H9 (cell line): Measurements from ENCODE around the gene FAM120A. TPM values are rescaled to one million over a fixed set of nuclear protein-coding genes. Genes with fewer than 3 reads are reported as not detected.

Experiments used
- DNase-seq: peaks from one replicate; pipeline ENCODE4 v3.0.0-alpha.2; 2017
- H2AFZ ChIP-seq: one replicate; pipeline ENCODE4 v1.6.1; 2013; ENCODE audit warnings: mild to moderate bottlenecking, low read length, control low read depth, moderate library complexity
- H2AK5ac ChIP-seq: 2 replicates; pipeline ENCODE4 v1.6.1; 2013; ENCODE audit warnings: low read length, control low read depth, mixed read lengths; ENCODE audit not compliant: insufficient read length
- H2BK120ac ChIP-seq: one replicate; pipeline ENCODE4 v1.6.1; 2013; ENCODE audit warnings: low read depth, mild to moderate bottlenecking, low read length, control low read depth, inconsistent platforms; ENCODE audit not compliant: poor library complexity, severe bottlenecking
- H2BK12ac ChIP-seq: 2 replicates; pipeline ENCODE4 v1.6.1; 2013; ENCODE audit warnings: low read length, control low read depth, mixed read lengths, low read depth; ENCODE audit not compliant: insufficient read length
- H2BK15ac ChIP-seq: 2 replicates; pipeline ENCODE4 v1.6.1; 2013; ENCODE audit warnings: low read depth, low read length, control low read depth
- H2BK20ac ChIP-seq: one replicate; pipeline ENCODE4 v1.6.1; 2013; ENCODE audit warnings: low read depth, mild to moderate bottlenecking, low read length, control low read depth, inconsistent platforms; ENCODE audit not compliant: poor library complexity, severe bottlenecking
- H2BK5ac ChIP-seq: 2 replicates; pipeline ENCODE4 v1.6.1; 2013; ENCODE audit warnings: low read length, control low read depth, mixed read lengths; ENCODE audit not compliant: insufficient read length
- H3K14ac ChIP-seq: 2 replicates; pipeline ENCODE4 v1.6.1; 2013; ENCODE audit warnings: low read length, control low read depth; ENCODE audit not compliant: insufficient read depth
- H3K18ac ChIP-seq: 2 replicates; pipeline ENCODE4 v1.6.1; 2013; ENCODE audit warnings: low read depth, mild to moderate bottlenecking, mixed read lengths, low read length, control low read depth; ENCODE audit not compliant: insufficient read length
- H3K23ac ChIP-seq: 2 replicates; pipeline ENCODE4 v1.6.1; 2013; ENCODE audit warnings: low read length, control low read depth, mixed read lengths, low read depth; ENCODE audit not compliant: insufficient read length
- H3K23me2 ChIP-seq: 2 replicates; pipeline ENCODE4 v1.6.1; 2013; ENCODE audit warnings: low read depth, mild to moderate bottlenecking, mixed read lengths, low read length, control low read depth; ENCODE audit not compliant: insufficient read length, poor library complexity, severe bottlenecking
- H3K27ac ChIP-seq: 2 replicates; pipeline ENCODE4 v1.5.1; 2013; ENCODE audit warnings: low read length, control low read depth, mixed read lengths, low read depth; ENCODE audit not compliant: insufficient read length
- H3K27me3 ChIP-seq: 2 replicates; pipeline ENCODE4 v1.6.1; 2013; ENCODE audit warnings: low read length, control low read depth, inconsistent platforms; ENCODE audit not compliant: insufficient read depth
- H3K4ac ChIP-seq: 2 replicates; pipeline ENCODE4 v1.6.1; 2013; ENCODE audit warnings: low read depth, mild to moderate bottlenecking, control low read depth, inconsistent platforms, low read length, moderate library complexity
- H3K4me1 ChIP-seq: 2 replicates; pipeline ENCODE4 v1.6.1; 2013; ENCODE audit warnings: low read length, control low read depth, inconsistent platforms; ENCODE audit not compliant: insufficient read depth
- H3K4me2 ChIP-seq: 2 replicates; pipeline ENCODE4 v1.6.1; 2013; ENCODE audit warnings: low read length, control low read depth, mixed read lengths; ENCODE audit not compliant: insufficient read length, insufficient read depth
- H3K56ac ChIP-seq: 2 replicates; pipeline ENCODE4 v1.6.1; 2013; ENCODE audit warnings: low read depth, mild to moderate bottlenecking, mixed read lengths, low read length, control low read depth; ENCODE audit not compliant: insufficient read length
- H3K79me1 ChIP-seq: 2 replicates; pipeline ENCODE4 v1.6.1; 2013; ENCODE audit warnings: low read depth, mild to moderate bottlenecking, moderate library complexity, low read length, control low read depth, inconsistent platforms; ENCODE audit not compliant: insufficient read depth, poor library complexity, severe bottlenecking
- H3K79me2 ChIP-seq: 2 replicates; pipeline ENCODE4 v1.6.1; 2013; ENCODE audit warnings: low read length, control low read depth, inconsistent platforms; ENCODE audit not compliant: insufficient read depth
- H3K9ac ChIP-seq: 2 replicates; pipeline ENCODE4 v1.6.1; 2013; ENCODE audit warnings: low read length, control low read depth, mixed read lengths; ENCODE audit not compliant: insufficient read length; ENCODE audit errors: extremely low read depth
- H3K9me3 ChIP-seq: one replicate; pipeline ENCODE4 v1.6.1; 2013; ENCODE audit warnings: low read depth, low read length, inconsistent platforms; ENCODE audit not compliant: control insufficient read depth
- H3T11ph ChIP-seq: one replicate; pipeline ENCODE4 v1.6.1; 2013; ENCODE audit warnings: mild to moderate bottlenecking, low read length, control low read depth, inconsistent platforms
- H4K20me1 ChIP-seq: one replicate; pipeline ENCODE4 v1.6.1; 2013; ENCODE audit not compliant: control insufficient read depth, insufficient read length, insufficient read depth
- H4K5ac ChIP-seq: 2 replicates; pipeline ENCODE4 v1.6.1; 2013; ENCODE audit warnings: low read depth, mild to moderate bottlenecking, mixed read lengths, low read length, control low read depth; ENCODE audit not compliant: insufficient read length
- H4K8ac ChIP-seq: replicated peaks from 2 replicates; pipeline ENCODE4 v1.6.1; 2013; ENCODE audit warnings: low read length, control low read depth, mixed read lengths, low read depth; ENCODE audit not compliant: insufficient read length
- H4K91ac ChIP-seq: 2 replicates; pipeline ENCODE4 v1.6.1; 2013; ENCODE audit warnings: low read depth, mild to moderate bottlenecking, moderate library complexity, mixed read lengths, low read length, control low read depth; ENCODE audit not compliant: insufficient read length
- H3K27ac Mint-ChIP-seq, 3 experiments: 2 replicates in 2 of 3; 3 replicates in 1 of 3; pipeline ENCODE4 v1.8.0; 2020 to 2021; ENCODE audit warnings: mixed read lengths in 3 of 3, mild to moderate bottlenecking in 1 of 3, moderate library complexity in 1 of 3
- H3K27me3 Mint-ChIP-seq: 2 replicates; pipeline ENCODE4 v1.8.0; 2021; ENCODE audit warnings: low read depth, mild to moderate bottlenecking, moderate library complexity, mixed read lengths
- H3K36me3 Mint-ChIP-seq, 3 experiments: 2 replicates in 2 of 3; 3 replicates in 1 of 3; pipeline ENCODE4 v1.8.0; 2020 to 2021; ENCODE audit warnings: low read depth in 3 of 3, mixed read lengths in 3 of 3; ENCODE audit not compliant: insufficient read depth in 1 of 3
- H3K4me1 Mint-ChIP-seq, 2 experiments: 2 replicates each; pipeline ENCODE4 v1.8.0; 2020; ENCODE audit warnings: mixed read lengths in 2 of 2
- H3K4me3 Mint-ChIP-seq, 2 experiments: 2 replicates in 1 of 2; 3 replicates in 1 of 2; pipeline ENCODE4 v1.8.0; 2020 to 2021; ENCODE audit warnings: mild to moderate bottlenecking in 2 of 2, mixed read lengths in 2 of 2, moderate library complexity in 1 of 2
- H3K9me3 Mint-ChIP-seq, 2 experiments: 2 replicates in 1 of 2; 3 replicates in 1 of 2; pipeline ENCODE4 v1.8.0; 2020; ENCODE audit warnings: mild to moderate bottlenecking in 2 of 2, mixed read lengths in 2 of 2, moderate library complexity in 1 of 2
- CTCF ChIP-seq: fragments of 200-600 bp; sonication (generic); conservative IDR thresholded peaks from 3 replicates; pipeline ENCODE4 v1.8.0; 2021; ENCODE audit warnings: antibody characterized with exemption, mild to moderate bottlenecking
- WGBS: extraction: QIAGEN DNeasy Blood & Tissue Kit; methylation state at CpG from one replicate; pipeline ENCODE4 v1.1.7; 2013; ENCODE audit warnings: missing lambda C conversion rate, low lambda C conversion rate, mixed read lengths; ENCODE audit not compliant: insufficient read length; ENCODE audit errors: extremely low coverage; 5-methylcytosine and 5-hydroxymethylcytosine counted together
- total RNA-seq: library from RNA; stranded (reverse); gene quantifications from 2 replicates; pipeline ENCODE4 v1.2.1, GENCODE V29; 2021

Gene FAM120A
- total RNA-seq, 1 experiment from 2014 or later: 57.7 TPM

GRCh38 chr9:93473411-93473810 is 21.9 kb downstream of the FAM120A start:
- no peaks in the 10 kb centered on the region for H3K9me3 ChIP-seq
- H2AFZ ChIP-seq: no peak overlapping the region
- H3K23me2 ChIP-seq: no peaks in the 10 kb centered on the region
- no peak overlapping the region for H3K56ac ChIP-seq
- no peak overlapping the region for H2BK20ac ChIP-seq
- H4K5ac ChIP-seq: no peak overlapping the region
- H4K20me1 ChIP-seq: no peaks in the 10 kb centered on the region
- H3K9me3 Mint-ChIP-seq: no peaks in the 10 kb centered on the region
- no peak overlapping the region for H3K14ac ChIP-seq
- no peak overlapping the region for H2AK5ac ChIP-seq
- no peak overlapping the region for H2BK12ac ChIP-seq
- H3K79me2 ChIP-seq: peaks cover 10% of the 10 kb centered on the region; the same call in 1 of the 2 replicates
- peaks cover 19 to 26% of the 10 kb centered on the region in 2 experiments for H3K4me1 Mint-ChIP-seq
- no CpG with 5 or more reads among the region's 5 CpGs for WGBS
- no peak for TF ChIP-seq CTCF
- H2BK120ac ChIP-seq: no peak overlapping the region
- no peak overlapping the region for H4K91ac ChIP-seq
- no peak overlapping the region for H3T11ph ChIP-seq
- H4K8ac ChIP-seq: no peak overlapping the region
- no peak overlapping the region for H3K4me3 Mint-ChIP-seq
- no peaks in the 10 kb centered on the region for H3K27me3 Mint-ChIP-seq
- no peak overlapping the region for H3K18ac ChIP-seq
- H3K9ac ChIP-seq: no peak overlapping the region
- no peak overlapping the region for H2BK15ac ChIP-seq
- no peak for DNase-seq
- no peak overlapping the region for H3K27ac Mint-ChIP-seq
- H3K27ac ChIP-seq: no peak overlapping the region
- no peak overlapping the region for H3K4me2 ChIP-seq
- H3K4ac ChIP-seq: no peak overlapping the region
- peaks cover 17 to 45% (median 43%) of the 10 kb centered on the region in 3 experiments; a peak in 6 of 7 replicates for H3K36me3 Mint-ChIP-seq
- no peaks in the 10 kb centered on the region for H3K79me1 ChIP-seq
- no peak overlapping the region for H3K23ac ChIP-seq
- no peaks in the 10 kb centered on the region for H3K27me3 ChIP-seq
- H2BK5ac ChIP-seq: no peak overlapping the region
- no peaks in the 10 kb centered on the region; the same call in 1 of the 2 replicates for H3K4me1 ChIP-seq
